WTC11 (cell line): Measurements from ENCODE around the gene RNF182. TPM values are rescaled to one million over a fixed set of nuclear protein-coding genes. Genes with fewer than 3 reads are reported as not detected.

Source experiments
- ATAC-seq: fragments of 200-7000 bp; cut with Tn5 transposase; 2 replicates; pipeline ENCODE4 v1.10.0; 2021; ENCODE audit warnings: mild to moderate bottlenecking, moderate library complexity
- CTCF ChIA-PET: fragments of 300-600 bp; sonication (Branson Sonifier 250); formaldehyde crosslinking; loops from one replicate; lab custom pipeline; 2021; ENCODE audit warnings: antibody characterized with exemption; lab: Charles Lee
- POLR2A ChIA-PET: fragments of 350-600 bp; sonication (Branson Sonifier 250); formaldehyde crosslinking; loops from one replicate; lab custom pipeline; 2021; ENCODE audit warnings: antibody characterized with exemption; lab: Charles Lee
- DNase-seq: peaks from one replicate; pipeline ENCODE4 v3.0.0; 2021; ENCODE audit warnings: low spot score
- H3K27ac Mint-ChIP-seq: 2 replicates; pipeline ENCODE4 v1.8.0; 2021; ENCODE audit warnings: mixed read lengths
- H3K27me3 Mint-ChIP-seq: 2 replicates; pipeline ENCODE4 v1.8.0; 2021; ENCODE audit warnings: low read depth, mild to moderate bottlenecking, moderate library complexity, mixed read lengths
- H3K36me3 Mint-ChIP-seq: 2 replicates; pipeline ENCODE4 v1.8.0; 2021; ENCODE audit warnings: mixed read lengths
- H3K4me1 Mint-ChIP-seq: 2 replicates; pipeline ENCODE4 v1.8.0; 2022; ENCODE audit warnings: mixed read lengths
- H3K4me3 Mint-ChIP-seq: 2 replicates; pipeline ENCODE4 v1.8.0; 2021; ENCODE audit warnings: mild to moderate bottlenecking, moderate library complexity, mixed read lengths
- H3K9me3 Mint-ChIP-seq: 2 replicates; pipeline ENCODE4 v1.8.0; 2021; ENCODE audit warnings: mixed read lengths
- AR ChIP-seq: fragments of 250-450 bp; sonication (Bioruptor Pico); IDR thresholded peaks from 2 replicates; pipeline ENCODE4 v1.9.0; 2021; ENCODE audit warnings: mild to moderate bottlenecking
- CREM ChIP-seq: sonication (generic); formaldehyde crosslinking; IDR thresholded peaks from 2 replicates; pipeline ENCODE4 v1.8.1; 2022; ENCODE audit warnings: mild to moderate bottlenecking, missing genetic modification reagents, moderate library complexity
- CTCF ChIP-seq: fragments of 200-600 bp; IDR thresholded peaks from 2 replicates; pipeline ENCODE4 v1.8.0; 2022; ENCODE audit warnings: antibody characterized with exemption
- FOXK1 ChIP-seq: sonication (generic); formaldehyde crosslinking; IDR thresholded peaks from 2 replicates; pipeline ENCODE4 v1.8.0; 2022; ENCODE audit warnings: mild to moderate bottlenecking, moderate library complexity, missing genetic modification reagents
- JAZF1 ChIP-seq: fragments of 250-450 bp; sonication (Bioruptor Pico); IDR thresholded peaks from 2 replicates; pipeline ENCODE4 v1.9.0; 2021; ENCODE audit warnings: moderate library complexity, mild to moderate bottlenecking, inconsistent platforms
- OVOL2 ChIP-seq: fragments of 250-450 bp; sonication (Bioruptor Pico); IDR thresholded peaks from 2 replicates; pipeline ENCODE4 v1.9.0; 2021; ENCODE audit warnings: mild to moderate bottlenecking, borderline replicate concordance
- PRDM15 ChIP-seq: sonication (generic); formaldehyde crosslinking; IDR thresholded peaks from 2 replicates; pipeline ENCODE4 v1.8.0; 2022; ENCODE audit warnings: missing genetic modification reagents
- RORB ChIP-seq: fragments of 250-450 bp; sonication (Bioruptor Pico); IDR thresholded peaks from 2 replicates; pipeline ENCODE4 v1.9.0; 2021; ENCODE audit warnings: mild to moderate bottlenecking
- TEAD4 ChIP-seq: sonication (generic); formaldehyde crosslinking; IDR thresholded peaks from 2 replicates; pipeline ENCODE4 v1.8.0; 2022; ENCODE audit warnings: mild to moderate bottlenecking, missing genetic modification reagents
- ZNF121 ChIP-seq: sonication (generic); formaldehyde crosslinking; IDR thresholded peaks from 2 replicates; pipeline ENCODE4 v1.8.0; 2023; ENCODE audit warnings: missing genetic modification reagents
- ZNF138 ChIP-seq: sonication (generic); formaldehyde crosslinking; conservative IDR thresholded peaks from 2 replicates; pipeline ENCODE4 v1.8.1; 2022; ENCODE audit warnings: mild to moderate bottlenecking, moderate library complexity, missing genetic modification reagents
- ZNF281 ChIP-seq: sonication (generic); formaldehyde crosslinking; IDR thresholded peaks from 2 replicates; pipeline ENCODE4 v1.8.0; 2023; ENCODE audit warnings: mild to moderate bottlenecking, missing genetic modification reagents
- ZNF512 ChIP-seq: sonication (generic); formaldehyde crosslinking; IDR thresholded peaks from 2 replicates; pipeline ENCODE4 v1.8.1; 2022; ENCODE audit warnings: missing genetic modification reagents, borderline replicate concordance
- ZNF532 ChIP-seq: fragments of 250-450 bp; sonication (Bioruptor Pico); IDR thresholded peaks from 2 replicates; pipeline ENCODE4 v1.9.0; 2021; ENCODE audit warnings: mild to moderate bottlenecking, borderline replicate concordance
- total RNA-seq: library from RNA; stranded (reverse); gene quantifications from 3 replicates; pipeline ENCODE4 v1.2.3, GENCODE V29; 2021

RNF182 gene
- total RNA-seq, 1 experiment from 2014 or later: 6.7 TPM

- CTCF ChIA-PET: interaction anchor here (1.0 to 9.6 kb wide), 3 partner anchors 8 to 129 kb away, joined by 3 to 126 read pairs (median 4); no protein-coding TSS in a partner anchor
- H3K27ac Mint-ChIP-seq: no peak overlapping the region
- no peak for ATAC-seq
These were observed 7.6 kb upstream of the RNF182 start for GRCh38 chr6:13917141-13917540.

More at GRCh38 chr6:13917141-13917540, 7.6 kb upstream of the RNF182 start:
- DNase-seq: no peak
- TF ChIP-seq RORB (CRISPR knock-in tag): no peak
- TF ChIP-seq ZNF121 (CRISPR knock-in tag): no peak
- TF ChIP-seq ZNF532 (CRISPR knock-in tag): no peak
- no peak for TF ChIP-seq PRDM15
- no peak for TF ChIP-seq ZNF512 (CRISPR knock-in tag)
- no peak for TF ChIP-seq JAZF1 (CRISPR knock-in tag)
- TF ChIP-seq OVOL2 (CRISPR knock-in tag): no peak
- no peak for TF ChIP-seq AR
- no peak for TF ChIP-seq FOXK1
- TF ChIP-seq TEAD4 (CRISPR knock-in tag): no peak
- no peak for TF ChIP-seq ZNF281 (CRISPR knock-in tag)
- no peak for TF ChIP-seq ZNF138 (CRISPR knock-in tag)
- TF ChIP-seq CTCF: no peak
- TF ChIP-seq CREM: no peak
- peaks cover 16% of the 10 kb centered on the region for H3K4me1 Mint-ChIP-seq
- POLR2A ChIA-PET: interaction anchor here (0.5 kb wide), 1 partner anchor 127 kb away, joined by 3 read pairs; no protein-coding TSS in a partner anchor
- no peak overlapping the region for H3K4me3 Mint-ChIP-seq
- H3K27me3 Mint-ChIP-seq: peaks cover 21% of the 10 kb centered on the region
- no peaks in the 10 kb centered on the region for H3K36me3 Mint-ChIP-seq
- no peaks in the 10 kb centered on the region for H3K9me3 Mint-ChIP-seq
